ENCODE measurements around the gene GLS.

Gene GLS

GRCh38 chr2:190887089-190887488 lies 6.5 kb downstream of the GLS start:
- DNase-seq (ENCODE audit: low read depth) = peak; percentile 60

GRCh38 chr2:190888449-190888848 lies 7.8 kb downstream of the GLS start:
- DNase-seq (ENCODE audit: low read depth) = no peak

- no peak for DNase-seq (ENCODE audit: low read depth)
Measured at GRCh38 chr2:190889175-190889943, 8.7 kb downstream of the GLS start.

- DNase-seq (ENCODE audit: low read depth) = no peak
Measured at GRCh38 chr2:190891372-190891771, 10.8 kb downstream of the GLS start.

- DNase-seq (ENCODE audit: low read depth) = no peak
Measured at GRCh38 chr2:190891889-190892288, 11.3 kb downstream of the GLS start.

DNA sequence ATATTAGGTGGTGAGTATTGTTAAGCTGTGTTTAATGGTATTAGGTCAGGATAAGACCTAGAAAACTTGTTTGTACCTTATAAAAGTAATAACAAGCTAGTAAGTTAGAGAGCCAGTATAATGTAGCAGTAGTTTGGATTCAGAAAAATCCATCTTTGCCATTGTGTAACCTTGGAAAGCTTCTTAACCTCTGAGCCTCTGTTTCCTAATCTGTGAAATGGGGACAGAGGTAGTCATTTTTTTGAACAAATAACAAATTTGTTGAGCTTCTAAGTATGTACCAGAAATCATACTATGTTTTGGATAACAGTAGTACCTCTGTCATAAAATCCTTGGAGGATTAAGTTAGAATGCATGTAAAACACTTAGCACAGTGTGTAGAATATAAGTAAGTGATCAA lies 12.5 kb downstream of the GLS start:
- no peak for DNase-seq (ENCODE audit: low read depth)

- peak; percentile 55 for DNase-seq (ENCODE audit: low read depth)
Measured at GRCh38 chr2:190896477-190896876, 15.9 kb downstream of the GLS start.

DNA sequence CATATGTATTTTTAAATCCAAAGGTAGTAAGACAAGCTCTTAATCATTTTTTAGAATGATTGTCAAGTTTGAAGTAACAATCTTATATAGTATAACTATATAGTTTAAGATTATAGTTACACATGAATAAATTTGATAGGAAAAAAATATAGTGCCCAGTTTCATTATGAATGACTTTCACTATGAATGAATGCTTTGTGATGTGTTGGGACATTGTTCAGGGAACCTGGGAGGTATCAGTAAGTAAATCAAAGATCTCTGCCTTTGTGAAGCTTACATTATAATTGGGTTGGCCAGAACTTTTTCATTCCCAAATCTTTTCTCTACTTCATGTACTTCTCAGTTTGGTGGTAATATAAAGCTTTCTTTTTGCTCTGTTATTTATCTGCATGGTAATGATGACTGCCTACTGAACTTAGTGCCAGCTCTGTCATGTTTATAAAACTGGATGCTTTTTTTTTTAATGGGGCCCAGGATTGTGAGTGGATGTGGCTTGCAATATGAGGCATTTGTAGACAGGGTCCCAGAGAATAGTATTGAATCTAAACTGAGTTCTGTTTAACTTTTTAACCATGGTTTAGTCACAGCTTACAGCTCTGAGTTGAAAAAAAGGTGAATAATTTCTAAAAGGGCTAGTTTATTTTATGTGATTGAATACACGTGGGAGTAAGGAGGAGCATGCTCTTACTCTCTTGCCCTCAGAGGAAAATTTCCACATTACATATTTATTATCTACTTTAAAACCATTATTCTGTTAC lies 23.3 kb downstream of the GLS start:
- no peak for DNase-seq (ENCODE audit: low read depth)

- DNase-seq (ENCODE audit: low read depth) = peak; percentile 56
Measured at GRCh38 chr2:190904640-190905261, 24.1 kb downstream of the GLS start.

DNA sequence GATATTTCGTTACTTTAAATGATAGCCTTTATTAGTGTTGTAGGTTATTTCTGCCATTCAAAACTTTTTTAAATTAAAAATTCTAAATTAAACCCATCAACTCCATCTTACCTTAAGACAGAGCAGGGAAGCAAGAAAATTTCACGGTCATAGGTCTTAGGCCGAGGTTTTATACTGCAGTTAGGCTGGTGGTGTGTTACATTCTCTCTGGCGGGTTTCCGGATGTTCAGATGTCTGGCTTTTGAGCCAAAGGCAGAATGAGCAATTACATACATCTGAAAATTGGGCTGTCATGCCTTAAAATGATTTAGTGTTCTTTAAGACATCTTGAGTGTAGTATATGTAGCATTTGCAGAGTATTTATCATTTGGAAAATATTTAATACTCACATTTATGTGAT lies 27.9 kb downstream of the GLS start:
- DNase-seq (ENCODE audit: low read depth) = no peak

DNA sequence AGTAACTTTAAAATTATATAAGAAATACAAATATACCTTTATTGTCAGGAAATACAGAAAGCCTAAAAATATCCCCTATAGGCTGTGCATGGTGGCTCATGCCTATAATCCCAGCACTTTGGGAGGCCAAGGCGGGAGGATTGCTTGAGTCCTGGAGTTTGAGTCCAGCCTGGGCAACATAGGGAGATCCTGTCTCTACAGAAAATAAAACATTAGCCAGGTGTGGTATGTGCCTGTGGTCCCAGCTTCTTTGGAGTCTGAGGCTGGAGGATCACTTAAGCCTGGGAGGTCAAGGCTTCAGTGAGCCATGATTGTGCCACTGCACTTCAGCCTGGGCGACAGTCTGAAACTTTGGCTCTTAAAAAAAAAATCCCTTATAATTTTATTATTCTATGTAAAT lies 29.1 kb downstream of the GLS start:
- DNase-seq (ENCODE audit: low read depth) = no peak

GRCh38 chr2:190910341-190911136 lies 29.9 kb downstream of the GLS start:
- peak; percentile 57 for DNase-seq (ENCODE audit: low read depth)

DNA sequence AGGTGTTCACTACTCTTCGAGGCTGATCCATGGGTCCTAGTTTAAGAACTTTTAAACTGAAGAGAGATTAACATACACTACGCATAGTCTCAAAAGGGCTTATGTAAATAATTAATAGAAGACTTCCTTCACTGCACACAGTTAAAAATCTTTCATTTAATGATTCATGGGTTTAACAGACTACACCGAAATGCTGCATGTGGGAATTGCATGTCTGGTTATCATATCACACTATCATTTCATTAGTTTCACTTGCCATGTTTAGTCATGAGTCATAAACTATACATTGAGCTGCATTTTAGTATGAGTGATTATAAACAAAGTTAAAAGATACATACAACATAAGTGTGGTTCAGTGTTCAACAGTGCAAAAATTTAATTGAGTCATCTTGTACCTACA lies 31.2 kb downstream of the GLS start:
- no peak for DNase-seq (ENCODE audit: low read depth)

DNA sequence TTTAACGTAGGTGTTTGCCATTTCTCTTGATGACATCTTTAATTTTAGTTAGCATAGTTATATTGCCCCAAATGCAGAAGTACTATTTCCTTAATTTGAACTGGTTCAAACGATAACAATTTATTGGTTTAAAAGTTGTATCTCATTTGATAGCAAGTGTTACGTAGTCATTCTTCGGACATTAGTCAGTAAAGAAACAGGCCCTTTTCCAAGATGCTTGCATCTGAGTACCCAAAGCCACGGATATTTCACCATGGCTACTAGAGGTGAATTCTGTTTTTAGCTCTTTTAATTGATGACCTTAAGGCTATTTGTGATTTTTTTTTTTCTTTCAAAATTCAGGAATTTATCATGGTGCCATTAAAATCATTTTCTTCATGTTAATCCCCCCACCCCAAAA lies 32.1 kb downstream of the GLS start:
- DNase-seq (ENCODE audit: low read depth) = peak; percentile 67

DNA sequence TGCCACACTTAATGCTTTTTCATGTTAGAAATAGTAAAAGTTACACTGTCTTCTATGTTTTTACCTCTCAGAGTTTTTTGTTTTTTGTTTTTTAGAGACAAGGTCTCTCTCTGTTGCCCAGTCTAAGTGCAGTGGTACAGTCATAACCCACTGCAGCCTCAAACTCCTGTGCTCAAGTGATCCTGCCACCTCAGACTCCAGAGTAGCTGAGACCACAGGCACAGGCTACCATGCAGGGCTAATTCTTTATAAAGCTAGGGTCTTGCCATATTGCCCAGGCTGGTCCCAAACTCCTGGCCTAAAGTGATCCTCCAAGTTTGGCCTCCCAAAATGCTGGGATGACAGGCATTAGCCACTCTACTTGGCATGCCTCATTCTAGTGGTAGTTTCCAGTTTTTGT lies 33.1 kb downstream of the GLS start:
- no peak for DNase-seq (ENCODE audit: low read depth)

GRCh38 chr2:190916829-190917228 lies 36.2 kb downstream of the GLS start:
- no peak for DNase-seq (ENCODE audit: low read depth)

- DNase-seq (ENCODE audit: low read depth) = no peak
Measured at GRCh38 chr2:190920085-190920484, 39.5 kb downstream of the GLS start.

GRCh38 chr2:190922376-190922775 lies 41.8 kb downstream of the GLS start:
- DNase-seq (ENCODE audit: low read depth) = no peak

GRCh38 chr2:190927301-190927700 lies 46.7 kb downstream of the GLS start:
- DNase-seq (ENCODE audit: low read depth) = peak; percentile 65

DNA sequence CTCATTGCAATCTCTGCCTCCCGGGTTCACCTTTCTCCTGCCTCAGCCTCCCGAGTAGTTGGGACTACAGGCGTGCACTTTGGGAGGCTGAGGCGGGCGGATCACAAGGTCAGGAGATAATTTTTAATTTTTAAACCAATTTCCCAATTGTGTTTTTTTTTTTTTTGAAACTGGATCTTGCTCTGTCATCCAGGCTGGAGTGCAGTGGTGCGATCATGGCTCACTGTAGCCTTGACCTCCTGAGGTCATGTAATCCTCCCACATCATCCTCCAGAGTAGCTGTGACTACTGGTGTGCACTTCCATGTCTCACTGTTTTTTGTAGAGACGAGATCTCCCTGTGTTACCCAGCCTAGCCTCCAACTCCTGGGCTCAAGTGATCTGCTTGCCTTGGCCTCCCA lies 49.3 kb downstream of the GLS start:
- no peak for DNase-seq (ENCODE audit: low read depth)

DNA sequence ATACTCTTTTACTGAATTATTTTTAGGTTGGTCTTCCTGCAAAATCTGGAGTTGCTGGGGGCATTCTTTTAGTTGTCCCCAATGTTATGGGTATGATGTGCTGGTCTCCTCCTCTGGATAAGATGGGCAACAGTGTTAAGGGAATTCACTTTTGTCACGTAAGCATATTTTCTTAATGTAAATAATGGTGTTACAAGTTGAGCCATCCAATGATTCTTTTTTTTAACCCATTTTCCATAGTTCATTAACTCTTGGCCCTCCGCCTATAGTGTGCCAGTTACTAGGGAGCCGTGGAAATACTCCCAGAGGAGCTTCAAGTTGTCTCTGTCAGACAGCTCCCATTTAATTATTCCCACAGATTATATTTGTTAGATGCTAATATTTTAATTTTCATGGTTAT lies 49.8 kb downstream of the GLS start:
- DNase-seq (ENCODE audit: low read depth) = no peak

- no peak for DNase-seq (ENCODE audit: low read depth)
Measured at GRCh38 chr2:190932514-190932913, 51.9 kb downstream of the GLS start.
